Tibial nerve (tissue), 4 donors: Measurements from ENCODE around the gene P2RX7.

Experiments
- CTCF ChIP-seq, 5 experiments: fragments of 200-600 bp in 3 of 5; fragments of 450-650 bp in 2 of 5; sonication (generic) in 3 of 5; IDR thresholded peaks; one replicate each; pipeline ENCODE4 v1.5.1; 2016 to 2019; ENCODE audit warnings: antibody characterized with exemption in 5 of 5, mild to moderate bottlenecking in 3 of 5, moderate library complexity in 2 of 5
- EP300 ChIP-seq, 2 donors: sonication (generic); formaldehyde crosslinking; IDR thresholded peaks; one replicate each; pipeline ENCODE4 v1.6.1; 2017; ENCODE audit warnings: antibody characterized with exemption in 2 of 2, mild to moderate bottlenecking in 1 of 2
- POLR2A ChIP-seq, 2 donors: fragments of 450-650 bp; IDR thresholded peaks; one replicate each; pipeline ENCODE4 v1.6.1; 2017; ENCODE audit warnings: antibody characterized with exemption in 2 of 2, mild to moderate bottlenecking in 2 of 2, moderate library complexity in 2 of 2

DNA sequence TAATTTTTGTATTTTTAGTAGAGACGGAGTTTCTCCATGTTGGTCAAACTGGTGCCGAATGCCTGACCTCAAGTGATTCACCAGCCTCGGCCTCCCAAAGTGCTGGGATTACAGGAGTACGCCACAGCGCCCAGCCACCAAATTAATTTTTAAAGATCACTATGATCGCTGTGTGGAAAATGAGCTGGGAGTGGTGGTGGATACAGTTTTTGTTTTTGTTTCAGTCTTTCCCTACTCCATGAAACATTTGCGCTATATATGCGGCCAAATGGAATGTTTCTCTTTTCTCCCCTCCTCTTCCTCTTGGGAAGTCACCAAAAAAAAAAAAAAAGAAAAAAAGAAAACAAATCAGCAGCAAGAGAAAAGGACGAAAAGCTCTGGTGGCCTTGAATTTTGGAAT lies 56.5 kb downstream of the P2RX7 start:
- TF ChIP-seq CTCF (IDR thresholded peaks at IDR 0.05) (no peak), POLR2A (IDR thresholded peaks at IDR 0.05) (no peak), EP300 (IDR thresholded peaks at IDR 0.05) (no peak)
